Prostate gland (tissue), 2 donors: ENCODE data around the gene GPRIN2.
"Not testable (repeated sequence)": the region's sequence is repeated elsewhere in the genome, so short reads cannot be mapped to it uniquely, and the experiment has no call there.

ENCODE experiments used
- POLR2A ChIP-seq: fragments of 450-650 bp; IDR thresholded peaks from one replicate; pipeline ENCODE4 v1.6.1; 2016; ENCODE audit warnings: antibody characterized with exemption, mild to moderate bottlenecking
- TF ChIP-seq, protein P1 (sequence below), 4 experiments: fragments of 200-600 bp in 2 of 4; fragments of 450-650 bp in 2 of 4; sonication (generic) in 2 of 4; IDR thresholded peaks; 1 replicate in 3 of 4; 2 replicates in 1 of 4; pipeline ENCODE4 v1.5.1; 2016 to 2019; ENCODE audit warnings: antibody characterized with exemption in 4 of 4, mild to moderate bottlenecking in 2 of 4, moderate library complexity in 2 of 4

DNA sequence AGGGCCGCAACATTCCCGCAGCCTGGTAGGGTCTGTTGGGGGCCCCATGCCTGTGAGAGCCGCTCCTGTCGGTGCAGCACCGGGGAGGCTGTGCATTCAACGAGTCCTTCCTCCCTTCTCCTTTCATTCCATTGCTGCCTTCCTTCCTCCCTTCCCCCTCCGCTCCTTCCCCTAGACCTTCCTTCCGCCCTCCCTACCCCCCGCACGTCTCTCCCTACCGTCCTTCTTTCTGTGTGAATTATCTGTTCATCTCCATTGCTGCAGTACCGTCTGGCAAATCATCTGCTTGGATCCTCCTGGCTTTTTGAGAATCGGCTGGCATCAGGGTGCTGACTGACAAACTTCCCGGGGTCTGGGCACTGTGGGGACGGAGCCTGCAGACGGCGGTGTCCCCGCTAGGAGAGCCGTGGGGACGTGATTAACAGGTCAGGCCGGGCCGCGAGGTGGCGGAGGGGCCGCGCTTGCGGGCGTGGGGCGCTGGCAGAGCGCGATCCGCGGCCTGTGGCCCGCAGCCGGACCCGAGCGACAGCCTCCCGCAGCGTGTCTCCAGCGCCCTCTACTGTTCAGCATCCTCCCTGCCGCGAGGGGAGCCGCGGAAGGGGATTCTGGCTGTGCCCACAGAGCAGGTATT, 41.3 kb upstream of the GPRIN2 start:
- TF ChIP-seq, protein P1, sequence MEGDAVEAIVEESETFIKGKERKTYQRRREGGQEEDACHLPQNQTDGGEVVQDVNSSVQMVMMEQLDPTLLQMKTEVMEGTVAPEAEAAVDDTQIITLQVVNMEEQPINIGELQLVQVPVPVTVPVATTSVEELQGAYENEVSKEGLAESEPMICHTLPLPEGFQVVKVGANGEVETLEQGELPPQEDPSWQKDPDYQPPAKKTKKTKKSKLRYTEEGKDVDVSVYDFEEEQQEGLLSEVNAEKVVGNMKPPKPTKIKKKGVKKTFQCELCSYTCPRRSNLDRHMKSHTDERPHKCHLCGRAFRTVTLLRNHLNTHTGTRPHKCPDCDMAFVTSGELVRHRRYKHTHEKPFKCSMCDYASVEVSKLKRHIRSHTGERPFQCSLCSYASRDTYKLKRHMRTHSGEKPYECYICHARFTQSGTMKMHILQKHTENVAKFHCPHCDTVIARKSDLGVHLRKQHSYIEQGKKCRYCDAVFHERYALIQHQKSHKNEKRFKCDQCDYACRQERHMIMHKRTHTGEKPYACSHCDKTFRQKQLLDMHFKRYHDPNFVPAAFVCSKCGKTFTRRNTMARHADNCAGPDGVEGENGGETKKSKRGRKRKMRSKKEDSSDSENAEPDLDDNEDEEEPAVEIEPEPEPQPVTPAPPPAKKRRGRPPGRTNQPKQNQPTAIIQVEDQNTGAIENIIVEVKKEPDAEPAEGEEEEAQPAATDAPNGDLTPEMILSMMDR (IDR thresholded peaks at IDR 0.05), result not testable (repeated sequence)
- not testable (repeated sequence) for TF ChIP-seq POLR2A
